Hair follicle dermal papilla cell (primary cell): Measurements from ENCODE around the gene DNAJB1. TPM values are rescaled to one million over a fixed set of nuclear protein-coding genes. Genes with fewer than 3 reads are reported as not detected.

Source experiments
- small RNA-seq: library from RNA; depleted of rRNA; stranded (forward); fragments of <200 nt; gene quantifications from one replicate; pipeline ENCODE3, GENCODE V24; 2012
- total RNA-seq: library from RNA; depleted of rRNA; stranded (reverse); fragments of >200 nt; gene quantifications from 2 replicates; pipeline ENCODE4 v1.2.3, GENCODE V29; 2012

Gene DNAJB1
- 72.7 and 76.3 TPM in 2 replicates for total RNA-seq

DNA sequence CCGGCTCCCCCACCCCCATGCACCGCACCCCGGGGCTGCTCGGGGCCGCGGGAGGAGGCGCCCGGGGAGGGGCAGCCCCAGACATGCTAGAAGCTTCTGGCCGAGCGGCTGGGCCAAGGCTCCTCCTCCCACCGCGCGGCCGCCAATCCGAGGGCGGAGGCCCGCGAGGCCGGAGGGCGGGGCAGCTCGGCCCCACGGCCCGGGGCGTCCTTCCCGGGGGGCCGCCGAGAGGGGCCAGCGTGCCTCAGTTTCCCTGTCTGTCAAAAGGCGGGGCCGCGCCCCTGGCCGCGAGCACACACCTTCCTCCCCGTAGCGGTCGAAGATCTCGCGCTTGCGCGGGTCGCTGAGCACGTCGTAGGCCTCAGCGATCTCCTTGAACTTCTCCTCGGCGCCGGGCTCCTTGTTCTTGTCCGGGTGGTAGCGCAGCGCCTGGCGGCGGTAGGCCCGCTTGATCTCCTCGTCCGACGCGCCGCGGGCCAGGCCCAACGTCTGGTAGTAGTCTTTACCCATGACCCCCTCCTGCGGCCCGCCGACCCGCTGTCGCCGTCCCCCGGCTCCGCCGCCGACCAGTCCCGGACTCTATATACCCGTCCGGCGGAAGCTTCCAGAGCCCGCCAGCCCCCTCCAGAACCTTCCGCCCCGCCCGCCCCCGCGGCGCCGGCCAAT lies at the start of gene DNAJB1:
DNAJB1 (minus strand) TSS at position 558 of the 666 bp plus-strand sequence; CDS start at position 510, 48 bp downstream.

DNA sequence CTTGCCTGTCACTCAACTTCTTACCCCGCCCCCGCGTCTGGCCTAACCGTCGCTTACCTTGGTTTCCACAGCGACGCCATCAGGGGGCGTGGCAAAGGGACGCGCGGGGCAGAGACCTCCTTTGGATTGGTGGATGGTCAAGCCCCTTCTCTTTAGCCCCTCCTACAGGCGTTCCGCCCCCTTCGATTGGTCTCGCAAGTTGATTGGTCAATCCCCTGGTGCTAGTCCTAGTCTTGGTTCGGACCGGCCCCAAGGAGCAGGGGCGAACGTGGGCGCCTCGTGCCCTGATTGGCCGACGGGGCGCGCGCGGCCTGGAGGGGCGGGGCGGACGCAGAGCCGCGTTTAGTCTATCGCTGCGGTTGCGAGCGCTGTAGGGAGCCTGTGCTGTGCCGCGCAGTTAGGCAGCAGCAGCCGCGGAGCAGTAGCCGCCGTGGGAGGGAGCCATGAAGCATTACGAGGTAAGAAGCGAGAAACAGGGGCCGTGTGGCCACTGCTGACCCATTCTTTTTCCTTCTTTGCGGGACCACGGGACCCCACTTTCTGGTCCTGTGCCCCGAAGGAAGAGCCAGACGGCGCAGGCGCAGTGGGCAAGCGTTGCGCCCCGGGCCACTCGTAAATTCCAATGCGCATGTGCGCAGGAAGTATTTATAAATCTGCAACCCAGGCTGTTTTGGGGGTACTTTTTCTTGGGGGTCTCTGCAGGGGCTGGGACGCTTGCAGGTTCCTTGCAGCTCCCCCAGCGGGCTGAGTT lies 11.2 kb upstream of the DNAJB1 start, which contains the start of gene TECR:
TECR (plus strand) TSS at position 341 of the 751 bp plus-strand sequence; CDS start at position 444, 103 bp downstream.

DNA sequence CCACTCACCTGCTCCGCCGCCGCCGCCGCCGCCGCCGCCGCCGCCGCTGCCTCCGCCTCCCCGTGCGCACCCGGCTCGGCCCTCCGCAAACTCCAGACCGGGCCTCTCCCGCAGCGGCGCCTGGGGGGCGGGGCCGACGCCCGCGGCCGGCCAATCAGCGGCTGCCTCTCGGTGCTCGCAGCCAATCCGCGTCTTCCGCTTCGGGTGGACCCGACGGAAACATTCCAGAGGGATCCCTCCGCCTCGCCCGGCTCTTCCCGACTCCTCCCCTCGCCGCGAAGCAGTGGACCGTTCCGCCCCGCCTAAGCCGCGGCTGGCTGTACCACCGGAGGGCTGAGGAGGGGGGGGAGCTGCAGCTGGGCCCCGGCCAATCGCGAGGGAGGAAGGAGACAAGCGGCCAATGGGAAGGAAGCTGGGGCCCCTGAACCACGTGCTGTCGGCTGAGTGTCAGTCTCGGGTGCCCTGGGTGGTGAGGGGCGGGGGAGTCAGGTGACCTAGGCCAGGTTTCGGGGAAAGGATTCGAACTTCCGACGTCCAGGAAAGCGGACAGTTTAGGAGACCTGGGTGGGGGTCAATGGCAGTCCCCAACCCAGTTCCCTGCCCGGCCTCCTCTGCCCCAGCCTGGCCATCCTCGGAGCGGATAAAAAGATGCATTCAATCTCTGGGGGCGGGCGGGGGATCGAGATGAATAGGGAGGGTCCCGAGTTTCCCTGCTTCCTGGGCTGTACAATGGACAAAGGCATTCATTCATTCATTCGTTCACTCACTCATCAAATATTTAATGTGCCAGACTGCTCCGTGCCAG lies 22.0 kb downstream of the DNAJB1 start, which contains the start of gene GIPC1:
GIPC1 (minus strand) TSS at position 99 of the 805 bp plus-strand sequence. CDS start 13,151 bp downstream, outside the sequence.

DNA sequence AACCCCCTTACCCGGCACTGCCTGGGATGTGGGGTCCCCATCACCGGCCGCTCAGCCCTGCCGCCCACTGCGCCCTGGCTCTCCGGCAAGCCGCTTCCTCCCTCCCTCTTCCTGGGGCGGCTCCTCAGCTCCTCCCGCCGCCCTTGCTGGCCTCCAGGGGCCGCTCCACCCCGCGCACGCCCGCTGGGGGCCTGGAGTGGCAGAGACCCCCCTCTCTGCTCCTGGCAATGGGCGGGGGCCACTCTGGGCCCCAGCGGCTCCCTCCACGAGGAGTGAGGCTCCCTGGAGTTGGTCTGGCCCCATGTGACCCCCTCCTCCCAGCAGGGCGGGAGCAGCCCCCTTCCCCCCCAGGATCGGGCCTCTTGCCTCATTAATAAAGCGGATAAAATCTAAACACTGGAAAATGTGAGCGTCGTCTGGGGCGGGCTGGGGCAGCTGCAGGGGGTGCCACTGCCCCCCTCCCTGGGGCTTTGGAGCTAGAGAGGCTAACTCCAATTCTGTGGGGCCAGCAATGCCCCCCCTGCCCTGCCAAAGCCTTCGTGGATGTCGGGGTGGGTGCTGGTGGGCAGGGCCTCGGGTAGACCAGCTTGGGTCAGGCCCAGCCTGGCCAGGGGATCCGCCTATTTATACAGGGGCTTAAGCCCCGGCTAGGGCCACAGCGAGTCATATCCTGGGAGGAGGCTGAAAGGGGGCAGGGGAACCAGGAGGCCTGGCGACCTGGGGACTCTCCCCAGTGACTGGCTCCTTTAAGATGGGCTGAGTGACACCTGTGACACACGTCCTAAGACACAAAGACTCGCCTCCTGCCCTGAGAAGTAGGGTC lies 42.7 kb downstream of the DNAJB1 start, which contains the start of gene PTGER1:
PTGER1 (minus strand) TSS at position 104 of the 823 bp plus-strand sequence. CDS start 1,034 bp downstream, outside the sequence.

Small RNAs within 50 kb of the gene (small RNA-seq; reads per million reads assigned to genes)
- gene SNRPGP15, result not detected

Other genes with a start within 250 kb of the DNAJB1 start
- 31.8 and 34.6 TPM in 2 replicates for gene ADGRE5, start 137.0 kb downstream of the DNAJB1 start, total RNA-seq
- gene DDX39A, start 99.1 kb downstream of the DNAJB1 start, total RNA-seq, result 52.9 and 56.0 TPM in 2 replicates
- gene PKN1, start 85.1 kb downstream of the DNAJB1 start, total RNA-seq, result 120 and 122 TPM in 2 replicates
- gene PTGER1, start 43.0 kb downstream of the DNAJB1 start, total RNA-seq, result 0.32 and 1.1 TPM in 2 replicates
- 125 and 129 TPM in 2 replicates for gene GIPC1, start 22.3 kb downstream of the DNAJB1 start, total RNA-seq
- 38.0 and 54.5 TPM in 2 replicates for gene TECR, start 11.2 kb upstream of the DNAJB1 start, total RNA-seq
- 164 and 202 TPM in 2 replicates for gene NDUFB7, start 53.7 kb upstream of the DNAJB1 start, total RNA-seq
- gene CLEC17A, start 64.7 kb upstream of the DNAJB1 start, total RNA-seq, result not detected in 2 replicates
- not detected in 2 replicates for gene ADGRE3, start 156.4 kb upstream of the DNAJB1 start, total RNA-seq
- gene ZNF333, start 171.7 kb upstream of the DNAJB1 start, total RNA-seq, result 30.4 and 39.1 TPM in 2 replicates